Uterus (tissue), 2 donors: ENCODE data around the gene CDIP1.

Experiments used
- CTCF ChIP-seq, 4 experiments: fragments of 200-600 bp in 2 of 4; fragments of 450-650 bp in 2 of 4; sonication (generic) in 2 of 4; IDR thresholded peaks; one replicate each; pipeline ENCODE4 v1.5.1; 2016 to 2019; ENCODE audit warnings: antibody characterized with exemption in 4 of 4, mild to moderate bottlenecking in 2 of 4, moderate library complexity in 1 of 4
- POLR2A ChIP-seq, 2 donors: fragments of 450-650 bp; IDR thresholded peaks; one replicate each; pipeline ENCODE4 v1.6.1; 2016; ENCODE audit warnings: antibody characterized with exemption in 2 of 2, mild to moderate bottlenecking in 1 of 2, moderate library complexity in 1 of 2

DNA sequence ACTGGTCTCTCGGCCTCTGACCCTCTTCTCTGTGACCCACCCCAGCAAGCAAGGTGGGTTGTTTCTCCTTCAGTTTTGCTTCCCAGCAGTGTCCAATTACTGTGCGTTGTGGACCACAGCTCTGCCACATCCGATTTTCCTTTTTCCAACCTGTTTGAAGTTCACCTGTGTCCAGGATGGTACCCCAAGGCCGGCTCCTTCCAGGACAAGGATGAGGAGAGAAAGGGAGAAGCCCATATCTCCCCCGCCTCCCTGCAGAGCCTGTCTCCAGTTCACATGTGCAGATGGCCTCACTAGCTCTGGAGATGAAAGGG lies 77.7 kb downstream of the CDIP1 start:
- no peak for TF ChIP-seq CTCF (IDR thresholded peaks at IDR 0.05)
- TF ChIP-seq POLR2A (IDR thresholded peaks at IDR 0.05) = no peak
